ENCODE results near the gene LAMA3. TPM values are rescaled to one million over a fixed set of nuclear protein-coding genes. Genes with fewer than 3 reads are reported as not detected.

LAMA3 gene
- total and polyA plus RNA-seq, 2 experiments from 2014 or later = 3.9 to 4.9 TPM

DNA sequence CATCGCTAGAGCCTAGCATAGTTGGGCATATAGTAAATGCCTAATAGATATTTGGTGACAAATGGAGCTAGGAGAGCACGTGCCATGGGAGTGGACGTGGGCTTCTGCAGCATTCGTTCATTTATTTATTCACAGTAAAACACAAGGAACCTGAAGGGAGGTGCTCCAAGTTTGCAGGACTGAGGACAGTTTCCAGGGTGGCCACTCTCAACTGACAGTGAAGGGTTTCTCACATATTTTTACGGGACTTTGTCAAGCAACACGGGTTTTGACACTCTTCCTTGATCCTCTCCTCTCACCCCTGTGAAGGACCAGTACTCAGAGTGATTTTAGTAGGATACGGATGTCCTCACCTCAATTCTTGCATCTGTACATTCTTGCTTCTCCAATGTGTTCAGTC, 190.3 kb downstream of the LAMA3 start:
- Mint-ChIP-seq H3K4me1 (peaks cover 16% of the 10 kb centered on the region), H3K4me3 (no peak overlapping the region), H3K27ac (no peak overlapping the region), H3K27me3 (ENCODE audit: insufficient read depth, low read depth, poor library complexity) (peaks cover 6% of the 10 kb centered on the region), H3K36me3 (ENCODE audit: low read depth) (no peaks in the 10 kb centered on the region), H3K9me3 (no peaks in the 10 kb centered on the region)
- Histone ChIP-seq H3F3A (replicated peaks; ENCODE audit: low read depth) (no peaks in the 10 kb centered on the region), H3K4me3 (no peak overlapping the region), H3K79me2 (replicated peaks; ENCODE audit: insufficient read depth) (no peaks in the 10 kb centered on the region), H3K36me3 (ENCODE audit: insufficient read depth) (no peaks in the 10 kb centered on the region), H3K27ac (ENCODE audit: low read depth) (no peak overlapping the region), H2AFZ (no peak overlapping the region), H3K4me1 (ENCODE audit: insufficient read depth) (peaks cover 27% of the 10 kb centered on the region), H3K4me2 (no peak overlapping the region), H3K9me2 (ENCODE audit: insufficient read depth) (no peaks in the 10 kb centered on the region), H3K27me3 (ENCODE audit: insufficient read depth) (no peaks in the 10 kb centered on the region), H4K20me1 (replicated peaks; ENCODE audit: insufficient read depth) (no peaks in the 10 kb centered on the region)
- TF ChIP-seq, protein P1, sequence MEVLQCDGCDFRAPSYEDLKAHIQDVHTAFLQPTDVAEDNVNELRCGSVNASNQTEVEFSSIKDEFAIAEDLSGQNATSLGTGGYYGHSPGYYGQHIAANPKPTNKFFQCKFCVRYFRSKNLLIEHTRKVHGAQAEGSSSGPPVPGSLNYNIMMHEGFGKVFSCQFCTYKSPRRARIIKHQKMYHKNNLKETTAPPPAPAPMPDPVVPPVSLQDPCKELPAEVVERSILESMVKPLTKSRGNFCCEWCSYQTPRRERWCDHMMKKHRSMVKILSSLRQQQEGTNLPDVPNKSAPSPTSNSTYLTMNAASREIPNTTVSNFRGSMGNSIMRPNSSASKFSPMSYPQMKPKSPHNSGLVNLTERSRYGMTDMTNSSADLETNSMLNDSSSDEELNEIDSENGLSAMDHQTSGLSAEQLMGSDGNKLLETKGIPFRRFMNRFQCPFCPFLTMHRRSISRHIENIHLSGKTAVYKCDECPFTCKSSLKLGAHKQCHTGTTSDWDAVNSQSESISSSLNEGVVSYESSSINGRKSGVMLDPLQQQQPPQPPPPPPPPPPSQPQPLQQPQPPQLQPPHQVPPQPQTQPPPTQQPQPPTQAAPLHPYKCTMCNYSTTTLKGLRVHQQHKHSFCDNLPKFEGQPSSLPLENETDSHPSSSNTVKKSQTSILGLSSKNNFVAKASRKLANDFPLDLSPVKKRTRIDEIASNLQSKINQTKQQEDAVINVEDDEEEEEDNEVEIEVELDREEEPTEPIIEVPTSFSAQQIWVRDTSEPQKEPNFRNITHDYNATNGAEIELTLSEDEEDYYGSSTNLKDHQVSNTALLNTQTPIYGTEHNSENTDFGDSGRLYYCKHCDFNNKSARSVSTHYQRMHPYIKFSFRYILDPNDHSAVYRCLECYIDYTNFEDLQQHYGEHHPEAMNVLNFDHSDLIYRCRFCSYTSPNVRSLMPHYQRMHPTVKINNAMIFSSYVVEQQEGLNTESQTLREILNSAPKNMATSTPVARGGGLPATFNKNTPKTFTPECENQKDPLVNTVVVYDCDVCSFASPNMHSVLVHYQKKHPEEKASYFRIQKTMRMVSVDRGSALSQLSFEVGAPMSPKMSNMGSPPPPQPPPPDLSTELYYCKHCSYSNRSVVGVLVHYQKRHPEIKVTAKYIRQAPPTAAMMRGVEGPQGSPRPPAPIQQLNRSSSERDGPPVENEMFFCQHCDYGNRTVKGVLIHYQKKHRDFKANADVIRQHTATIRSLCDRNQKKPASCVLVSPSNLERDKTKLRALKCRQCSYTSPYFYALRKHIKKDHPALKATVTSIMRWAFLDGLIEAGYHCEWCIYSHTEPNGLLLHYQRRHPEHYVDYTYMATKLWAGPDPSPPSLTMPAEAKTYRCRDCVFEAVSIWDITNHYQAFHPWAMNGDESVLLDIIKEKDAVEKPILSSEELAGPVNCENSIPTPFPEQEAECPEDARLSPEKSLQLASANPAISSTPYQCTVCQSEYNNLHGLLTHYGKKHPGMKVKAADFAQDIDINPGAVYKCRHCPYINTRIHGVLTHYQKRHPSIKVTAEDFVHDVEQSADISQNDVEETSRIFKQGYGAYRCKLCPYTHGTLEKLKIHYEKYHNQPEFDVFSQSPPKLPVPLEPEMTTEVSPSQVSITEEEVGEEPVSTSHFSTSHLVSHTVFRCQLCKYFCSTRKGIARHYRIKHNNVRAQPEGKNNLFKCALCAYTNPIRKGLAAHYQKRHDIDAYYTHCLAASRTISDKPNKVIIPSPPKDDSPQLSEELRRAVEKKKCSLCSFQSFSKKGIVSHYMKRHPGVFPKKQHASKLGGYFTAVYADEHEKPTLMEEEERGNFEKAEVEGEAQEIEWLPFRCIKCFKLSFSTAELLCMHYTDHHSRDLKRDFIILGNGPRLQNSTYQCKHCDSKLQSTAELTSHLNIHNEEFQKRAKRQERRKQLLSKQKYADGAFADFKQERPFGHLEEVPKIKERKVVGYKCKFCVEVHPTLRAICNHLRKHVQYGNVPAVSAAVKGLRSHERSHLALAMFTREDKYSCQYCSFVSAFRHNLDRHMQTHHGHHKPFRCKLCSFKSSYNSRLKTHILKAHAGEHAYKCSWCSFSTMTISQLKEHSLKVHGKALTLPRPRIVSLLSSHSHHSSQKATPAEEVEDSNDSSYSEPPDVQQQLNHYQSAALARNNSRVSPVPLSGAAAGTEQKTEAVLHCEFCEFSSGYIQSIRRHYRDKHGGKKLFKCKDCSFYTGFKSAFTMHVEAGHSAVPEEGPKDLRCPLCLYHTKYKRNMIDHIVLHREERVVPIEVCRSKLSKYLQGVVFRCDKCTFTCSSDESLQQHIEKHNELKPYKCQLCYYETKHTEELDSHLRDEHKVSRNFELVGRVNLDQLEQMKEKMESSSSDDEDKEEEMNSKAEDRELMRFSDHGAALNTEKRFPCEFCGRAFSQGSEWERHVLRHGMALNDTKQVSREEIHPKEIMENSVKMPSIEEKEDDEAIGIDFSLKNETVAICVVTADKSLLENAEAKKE (CRISPR knock-in tag; IDR thresholded peaks at IDR 0.05) = no peak
- no peak for TF ChIP-seq ZNF331 (CRISPR knock-in tag; IDR thresholded peaks at IDR 0.05; ENCODE audit: low read depth)
- no peak for TF ChIP-seq JUNB (IDR thresholded peaks at IDR 0.05; ENCODE audit: unreplicated experiment)
- no peak for TF ChIP-seq NANOG (IDR thresholded peaks at IDR 0.05; ENCODE audit: borderline replicate concordance)
- TF ChIP-seq CREB1 (CRISPR knock-in tag; IDR thresholded peaks at IDR 0.05; ENCODE audit: low read depth) = no peak
- TF ChIP-seq, protein P2, sequence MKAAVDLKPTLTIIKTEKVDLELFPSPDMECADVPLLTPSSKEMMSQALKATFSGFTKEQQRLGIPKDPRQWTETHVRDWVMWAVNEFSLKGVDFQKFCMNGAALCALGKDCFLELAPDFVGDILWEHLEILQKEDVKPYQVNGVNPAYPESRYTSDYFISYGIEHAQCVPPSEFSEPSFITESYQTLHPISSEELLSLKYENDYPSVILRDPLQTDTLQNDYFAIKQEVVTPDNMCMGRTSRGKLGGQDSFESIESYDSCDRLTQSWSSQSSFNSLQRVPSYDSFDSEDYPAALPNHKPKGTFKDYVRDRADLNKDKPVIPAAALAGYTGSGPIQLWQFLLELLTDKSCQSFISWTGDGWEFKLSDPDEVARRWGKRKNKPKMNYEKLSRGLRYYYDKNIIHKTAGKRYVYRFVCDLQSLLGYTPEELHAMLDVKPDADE (IDR thresholded peaks at IDR 0.05) = no peak
- TF ChIP-seq, protein P3, sequence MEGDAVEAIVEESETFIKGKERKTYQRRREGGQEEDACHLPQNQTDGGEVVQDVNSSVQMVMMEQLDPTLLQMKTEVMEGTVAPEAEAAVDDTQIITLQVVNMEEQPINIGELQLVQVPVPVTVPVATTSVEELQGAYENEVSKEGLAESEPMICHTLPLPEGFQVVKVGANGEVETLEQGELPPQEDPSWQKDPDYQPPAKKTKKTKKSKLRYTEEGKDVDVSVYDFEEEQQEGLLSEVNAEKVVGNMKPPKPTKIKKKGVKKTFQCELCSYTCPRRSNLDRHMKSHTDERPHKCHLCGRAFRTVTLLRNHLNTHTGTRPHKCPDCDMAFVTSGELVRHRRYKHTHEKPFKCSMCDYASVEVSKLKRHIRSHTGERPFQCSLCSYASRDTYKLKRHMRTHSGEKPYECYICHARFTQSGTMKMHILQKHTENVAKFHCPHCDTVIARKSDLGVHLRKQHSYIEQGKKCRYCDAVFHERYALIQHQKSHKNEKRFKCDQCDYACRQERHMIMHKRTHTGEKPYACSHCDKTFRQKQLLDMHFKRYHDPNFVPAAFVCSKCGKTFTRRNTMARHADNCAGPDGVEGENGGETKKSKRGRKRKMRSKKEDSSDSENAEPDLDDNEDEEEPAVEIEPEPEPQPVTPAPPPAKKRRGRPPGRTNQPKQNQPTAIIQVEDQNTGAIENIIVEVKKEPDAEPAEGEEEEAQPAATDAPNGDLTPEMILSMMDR (conservative IDR thresholded peaks at IDR 0.05; ENCODE audit: low read depth in 2 of 2) = no peak
- no peak for TF ChIP-seq POLR2AphosphoS5 (IDR thresholded peaks at IDR 0.05; ENCODE audit: low read depth)
- TF ChIP-seq EZH2 (IDR thresholded peaks at IDR 0.05; ENCODE audit: low read depth, unreplicated experiment) = no peak
- TF ChIP-seq ZNF114 (CRISPR knock-in tag; IDR thresholded peaks at IDR 0.05) = no peak
- no peak for TF ChIP-seq STAT1 (IDR thresholded peaks at IDR 0.05; ENCODE audit: unreplicated experiment)
- no peak for ATAC-seq
- DNase-seq (ENCODE audit: low spot score) = no peak
